Measurements from ENCODE around the gene KIF5C. TPM values are rescaled to one million over a fixed set of nuclear protein-coding genes. Genes with fewer than 3 reads are reported as not detected.

Gene KIF5C
- total RNA-seq, 1 donor from 2014 or later, result 38.9 TPM

- Mint-ChIP-seq H3K36me3 (peaks cover 16% of the 10 kb centered on the region), H3K4me1 (ENCODE audit: unreplicated experiment) (peaks cover 16% of the 10 kb centered on the region), H3K27me3 (no peaks in the 10 kb centered on the region), H3K9me3 (peaks cover 10% of the 10 kb centered on the region), H3K4me3 (no peak overlapping the region), H3K27ac (no peak overlapping the region)
- no peak for TF ChIP-seq CTCF (conservative IDR thresholded peaks at IDR 0.05)
- no peak for DNase-seq (ENCODE audit: extremely low spot score, unreplicated experiment)
These were observed 47.0 kb downstream of the KIF5C start for GRCh38 chr2:148922062-148922461.

GRCh38 chr2:148922776-148923475 is 47.9 kb downstream of the KIF5C start:
- Mint-ChIP-seq H3K36me3 (peaks cover 16% of the 10 kb centered on the region), H3K9me3 (peaks cover 10% of the 10 kb centered on the region), H3K4me3 (no peak overlapping the region), H3K27ac (no peak overlapping the region), H3K27me3 (no peaks in the 10 kb centered on the region), H3K4me1 (ENCODE audit: unreplicated experiment) (peaks cover 24% of the 10 kb centered on the region)
- TF ChIP-seq CTCF (conservative IDR thresholded peaks at IDR 0.05), result no peak
- DNase-seq (ENCODE audit: extremely low spot score, unreplicated experiment), result no peak

DNA sequence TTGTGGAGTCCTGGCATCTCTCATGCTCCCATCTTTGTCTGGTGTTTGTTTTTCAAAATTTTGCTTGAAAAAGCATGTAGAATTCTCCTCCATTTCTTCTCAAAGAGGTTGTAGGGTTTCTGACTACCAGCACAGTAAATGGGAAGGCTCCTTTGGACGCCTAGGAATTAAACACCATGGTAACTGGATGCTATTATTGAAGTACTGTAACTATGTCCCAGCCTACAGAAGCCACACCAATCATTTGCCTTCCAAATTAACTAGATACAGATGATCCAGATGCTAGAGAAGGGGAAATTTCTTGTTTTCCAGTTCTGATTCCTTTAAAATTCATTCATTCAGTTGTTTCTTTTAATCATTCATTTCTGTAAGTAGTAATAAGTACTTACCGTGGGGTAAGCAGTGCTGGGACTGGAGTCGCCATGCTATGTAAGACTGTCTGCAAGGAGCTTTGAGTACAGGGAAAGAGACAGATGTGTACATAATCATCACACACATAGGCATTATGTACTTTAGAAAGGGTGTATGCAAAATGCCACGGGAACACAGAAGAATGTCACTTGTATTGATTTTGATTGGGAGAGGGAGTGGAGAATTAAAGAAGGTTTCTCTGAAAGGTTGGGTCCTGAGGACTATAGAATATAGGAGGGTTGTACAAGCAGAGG is 49.6 kb downstream of the KIF5C start:
- Mint-ChIP-seq H3K36me3 (peaks cover 10% of the 10 kb centered on the region), H3K4me1 (ENCODE audit: unreplicated experiment) (peaks cover 36% of the 10 kb centered on the region), H3K4me3 (no peak overlapping the region), H3K9me3 (no peaks in the 10 kb centered on the region), H3K27me3 (no peaks in the 10 kb centered on the region), H3K27ac (no peak overlapping the region)
- TF ChIP-seq CTCF (conservative IDR thresholded peaks at IDR 0.05), result no peak
- DNase-seq (ENCODE audit: extremely low spot score, unreplicated experiment), result no peak

- H3K4me3 Mint-ChIP-seq, result peak overlapping the region; percentile 60
- peak; percentile 79 for TF ChIP-seq CTCF (conservative IDR thresholded peaks at IDR 0.05)
- H3K9me3 Mint-ChIP-seq, result no peaks in the 10 kb centered on the region
- no peaks in the 10 kb centered on the region for H3K27me3 Mint-ChIP-seq
- H3K4me1 Mint-ChIP-seq (ENCODE audit: unreplicated experiment), result peaks cover 46% of the 10 kb centered on the region
- peak overlapping the region; percentile 71 for H3K27ac Mint-ChIP-seq
- DNase-seq (ENCODE audit: extremely low spot score, unreplicated experiment), result no peak
- H3K36me3 Mint-ChIP-seq, result peaks cover 10% of the 10 kb centered on the region
These were observed 51.4 kb downstream of the KIF5C start for GRCh38 chr2:148926291-148926961.

GRCh38 chr2:148926981-148927401 is 52.0 kb downstream of the KIF5C start:
- DNase-seq (ENCODE audit: extremely low spot score, unreplicated experiment), result no peak
- Mint-ChIP-seq H3K9me3 (no peaks in the 10 kb centered on the region), H3K4me1 (ENCODE audit: unreplicated experiment) (peaks cover 46% of the 10 kb centered on the region), H3K27ac (peak overlapping the region; percentile 71), H3K27me3 (no peaks in the 10 kb centered on the region), H3K36me3 (peaks cover 10% of the 10 kb centered on the region), H3K4me3 (peak overlapping the region; percentile 60)
- peak; percentile 3 for TF ChIP-seq CTCF (conservative IDR thresholded peaks at IDR 0.05)
